HCT116 (cell line): Measurements from ENCODE around the gene MAP2K1. TPM values are rescaled to one million over a fixed set of nuclear protein-coding genes. Genes with fewer than 3 reads are reported as not detected.
A peak's percentile ranks its signal among the peaks of the same experiment; 100 is the strongest.

Experiments
- ATAC-seq: fragments of 200-7000 bp; cut with Tn5 transposase; 2 replicates; pipeline ENCODE4 v1.9.1; 2020; ENCODE audit warnings: mild to moderate bottlenecking, moderate library complexity
- BruUV-seq: library from RNA; stranded (reverse); fragments of 400-500 nt; replicated peaks from 2 replicates; lab custom pipeline; 2021; lab: Mats Ljungman, UMichigan
- CTCF ChIA-PET: fragments of 300-600 bp; sonication (Branson Sonifier 250); formaldehyde crosslinking; loops from one replicate; lab custom pipeline; 2021; ENCODE audit warnings: antibody characterized with exemption; lab: Charles Lee
- POLR2A ChIA-PET: fragments of 300-600, 350-600 bp; sonication (Branson Sonifier 250); formaldehyde crosslinking; loops from one replicate; lab custom pipeline; 2021; ENCODE audit warnings: antibody characterized with exemption; lab: Charles Lee
- RAD21 ChIA-PET, 2 experiments: fragments of 300-600 bp; sonication (Branson Sonifier 250); formaldehyde crosslinking; loops; one replicate each; lab custom pipeline; 2023; ENCODE audit warnings: low total read pairs in 2 of 2; ENCODE audit not compliant: uncharacterized antibody in 2 of 2, unreplicated experiment in 2 of 2, low non-redundant PET in 1 of 2; lab: Charles Lee
- DNase-seq: peaks from one replicate; pipeline ENCODE4 v3.0.0-alpha.2; 2010; ENCODE audit warnings: low read depth, low spot score
- H2AFZ ChIP-seq: fragments of 200-600 bp; shearing (Covaris generic), sonication (generic); 2 replicates; pipeline ENCODE4 v1.6.1; 2017; ENCODE audit warnings: low read depth, mixed run types, mixed read lengths, antibody characterized with exemption, low read length; ENCODE audit not compliant: poor library complexity, severe bottlenecking
- H3K27ac ChIP-seq: 2 replicates; pipeline ENCODE4 v1.5.1; 2012; ENCODE audit warnings: low read depth, low read length
- H3K27me3 ChIP-seq: fragments of 200-600 bp; sonication (generic); 2 replicates; pipeline ENCODE4 v1.6.1; 2016; ENCODE audit warnings: mixed run types, low read length, mixed read lengths; ENCODE audit not compliant: insufficient read depth
- H3K36me3 ChIP-seq, 2 experiments: fragments of 200-500 bp in 1 of 2; fragments of 200-600 bp in 1 of 2; sonication (Bioruptor generic) in 1 of 2; sonication (generic) in 1 of 2; 2 replicates each; pipeline versions ENCODE4 v1.5.1 to v1.6.1; 2014 to 2016; ENCODE audit warnings: low read length in 2 of 2, inconsistent platforms in 1 of 2, mixed read lengths in 1 of 2, mixed run types in 1 of 2; ENCODE audit not compliant: insufficient read depth in 2 of 2, control insufficient read depth in 1 of 2
- H3K4me1 ChIP-seq, 2 experiments: fragments of 200-600 bp in 1 of 2; sonication (generic) in 1 of 2; 2 replicates each; pipeline versions ENCODE4 v1.5.1 to v1.6.1; 2012 to 2017; ENCODE audit warnings: low read length in 2 of 2, inconsistent platforms in 1 of 2, mild to moderate bottlenecking in 1 of 2, mixed read lengths in 1 of 2, mixed run types in 1 of 2, moderate library complexity in 1 of 2; ENCODE audit not compliant: insufficient read depth in 2 of 2, control insufficient read depth in 1 of 2
- H3K4me2 ChIP-seq: fragments of 200-600 bp; sonication (generic); 2 replicates; pipeline ENCODE4 v1.6.1; 2017; ENCODE audit warnings: mixed run types, low read length, mixed read lengths
- H3K4me3 ChIP-seq, 2 experiments: fragments of 200-600 bp in 1 of 2; sonication (generic) in 1 of 2; replicated peaks in 1 of 2; 2 replicates each; pipeline ENCODE4 v1.5.1; 2011 to 2016; ENCODE audit warnings: low read length in 2 of 2, control low read depth in 1 of 2, low read depth in 1 of 2, mild to moderate bottlenecking in 1 of 2, mixed read lengths in 1 of 2, mixed run types in 1 of 2
- H3K79me2 ChIP-seq: fragments of 200-600 bp; sonication (generic); 2 replicates; pipeline ENCODE4 v1.6.1; 2017; ENCODE audit warnings: mild to moderate bottlenecking, mixed run types, low read length, moderate library complexity, mixed read lengths; ENCODE audit not compliant: insufficient read depth
- H3K9ac ChIP-seq: fragments of 200-600 bp; sonication (generic); 2 replicates; pipeline ENCODE4 v1.6.1; 2016; ENCODE audit warnings: low read length, mixed read lengths
- H3K9me2 ChIP-seq: fragments of 200-600 bp; sonication (generic), shearing (Covaris generic); 2 replicates; pipeline ENCODE4 v1.6.1; 2017; ENCODE audit warnings: mixed run types, mild to moderate bottlenecking, moderate library complexity; ENCODE audit not compliant: insufficient read depth
- H3K9me3 ChIP-seq, 2 experiments: fragments of 200-500 bp in 1 of 2; fragments of 200-600 bp in 1 of 2; sonication (Bioruptor generic) in 1 of 2; sonication (generic) in 1 of 2; 2 replicates each; pipeline ENCODE4 v1.6.1; 2014 to 2017; ENCODE audit warnings: low read length in 2 of 2, mixed read lengths in 2 of 2, inconsistent platforms in 1 of 2, low read depth in 1 of 2, mild to moderate bottlenecking in 1 of 2, mixed run types in 1 of 2, moderate library complexity in 1 of 2; ENCODE audit not compliant: control insufficient read depth in 1 of 2, insufficient read depth in 1 of 2
- H4K20me1 ChIP-seq: fragments of 200-600 bp; sonication (generic), shearing (Covaris generic); 2 replicates; pipeline ENCODE4 v1.6.1; 2017; ENCODE audit warnings: mixed run types, mild to moderate bottlenecking, moderate library complexity; ENCODE audit not compliant: insufficient read depth
- ATF3 ChIP-seq: IDR thresholded peaks from 2 replicates; pipeline ENCODE4 v1.6.1; 2012
- CEBPB ChIP-seq: IDR thresholded peaks from 2 replicates; pipeline ENCODE4 v1.6.1; 2012; ENCODE audit warnings: low read depth
- EGR1 ChIP-seq: IDR thresholded peaks from 2 replicates; pipeline ENCODE4 v1.6.1; 2012; ENCODE audit warnings: low read depth
- ELF1 ChIP-seq: IDR thresholded peaks from 2 replicates; pipeline ENCODE4 v1.6.1; 2012; ENCODE audit warnings: low read depth, borderline replicate concordance
- EZH2 ChIP-seq: fragments of 200-600 bp; sonication (generic); IDR thresholded peaks from 2 replicates; pipeline ENCODE4 v1.6.1; 2017; ENCODE audit warnings: antibody characterized with exemption, mixed run types
- EZH2phosphoT487 ChIP-seq: fragments of 200-600 bp; IDR thresholded peaks from 2 replicates; pipeline ENCODE4 v1.6.1; 2018; ENCODE audit warnings: antibody characterized with exemption, borderline replicate concordance
- FOSL1 ChIP-seq: IDR thresholded peaks from 2 replicates; pipeline ENCODE4 v1.6.1; 2012; ENCODE audit warnings: low read depth
- JUND ChIP-seq: IDR thresholded peaks from 2 replicates; pipeline ENCODE4 v1.6.1; 2012
- POLR2A ChIP-seq: IDR thresholded peaks from 2 replicates; pipeline ENCODE4 v1.7.0; 2011; ENCODE audit warnings: borderline replicate concordance; ENCODE audit not compliant: insufficient read depth, insufficient read length; ENCODE audit errors: extremely low read depth
- POLR2AphosphoS5 ChIP-seq: IDR thresholded peaks from 2 replicates; pipeline ENCODE4 v1.6.1; 2011; ENCODE audit warnings: mild to moderate bottlenecking, low read depth, low read length, moderate library complexity
- RAD21 ChIP-seq: IDR thresholded peaks from 2 replicates; pipeline ENCODE4 v1.6.1; 2012; ENCODE audit warnings: low read depth, mild to moderate bottlenecking
- SIN3A ChIP-seq: IDR thresholded peaks from 2 replicates; pipeline ENCODE4 v1.6.1; 2012; ENCODE audit warnings: low read depth
- SP1 ChIP-seq: IDR thresholded peaks from 2 replicates; pipeline ENCODE4 v1.6.1; 2012; ENCODE audit warnings: low read depth
- SRF ChIP-seq: IDR thresholded peaks from 2 replicates; pipeline ENCODE4 v1.6.1; 2012; ENCODE audit warnings: low read depth
- TCF7L2 ChIP-seq: IDR thresholded peaks from 2 replicates; pipeline ENCODE4 v1.7.0; 2011; ENCODE audit warnings: borderline replicate concordance, inconsistent platforms; ENCODE audit not compliant: insufficient read depth, insufficient read length; ENCODE audit errors: extremely low read depth
- YY1 ChIP-seq: IDR thresholded peaks from 2 replicates; pipeline ENCODE4 v1.6.1; 2011; ENCODE audit warnings: low read length, low read depth, moderate library complexity, mild to moderate bottlenecking; ENCODE audit not compliant: insufficient replicate concordance; ENCODE audit errors: extremely low read depth
- ZBTB33 ChIP-seq: IDR thresholded peaks from 2 replicates; pipeline ENCODE4 v1.6.1; 2011; ENCODE audit warnings: mild to moderate bottlenecking, low read length, moderate library complexity; ENCODE audit not compliant: insufficient replicate concordance; ENCODE audit errors: extremely low read depth
- ZFX ChIP-seq: fragments of 450-650 bp; IDR thresholded peaks from 2 replicates; pipeline ENCODE4 v1.6.1; 2017
- intact Hi-C: fragments of 100-400 bp; cut with micrococcal nuclease; formaldehyde crosslinking; loops from 2 replicates; pipeline ENCODE4 v1.10.0; 2022
- total RNA-seq: library from RNA; stranded (reverse); gene quantifications from one replicate; pipeline ENCODE4 v1.2.1, GENCODE V29; 2021; ENCODE audit not compliant: unreplicated experiment
- TF ChIP-seq, protein P1 (sequence below), 3 experiments: fragments of 200-600 bp in 1 of 3; sonication (generic) in 1 of 3; IDR thresholded peaks in 2 of 3; conservative IDR thresholded peaks in 1 of 3; 2 replicates each; pipeline ENCODE4 v1.5.1; 2012 to 2017; ENCODE audit warnings: low read depth in 2 of 3, low read length in 2 of 3, antibody characterized with exemption in 1 of 3, borderline replicate concordance in 1 of 3, control low read depth in 1 of 3, mild to moderate bottlenecking in 1 of 3, mixed read lengths in 1 of 3, mixed run types in 1 of 3, moderate library complexity in 1 of 3; ENCODE audit not compliant: insufficient read depth in 1 of 3
- TF ChIP-seq, protein P2 (sequence below): IDR thresholded peaks from 2 replicates; pipeline ENCODE4 v1.6.1; 2012

MAP2K1 gene
- total RNA-seq, 1 experiment from 2014 or later, result 52.3 TPM

DNA sequence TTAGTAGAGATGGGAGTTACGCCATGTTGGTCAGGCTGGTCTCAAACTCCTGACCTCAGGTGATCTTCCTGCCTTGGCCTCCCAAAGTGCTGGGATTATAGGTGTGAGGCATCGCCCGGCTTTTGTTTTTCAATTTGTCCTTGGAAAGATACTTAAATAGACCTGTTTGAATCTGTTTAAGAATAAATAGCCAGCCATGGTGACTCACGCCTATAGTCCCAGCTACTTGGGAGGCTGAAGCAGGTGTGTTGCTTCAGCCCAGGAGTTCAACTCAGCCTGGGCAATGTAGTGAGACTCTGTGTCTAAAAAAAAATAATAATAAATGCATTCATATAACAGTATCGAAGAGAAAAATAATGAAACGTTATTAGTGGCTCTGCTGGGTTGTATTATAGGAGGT lies 93.6 kb downstream of the MAP2K1 start:
- RAD21 ChIA-PET, result no interaction called here
- BruUV-seq, result no TSS peak
- H3K4me3 ChIP-seq, result 0 out of 4 replicates have a peak overlapping the region, but pooled peaks of 1 of the 2 experiments have one; percentile 30
- peak overlapping the region; percentile 42; the same call in 1 of the 2 replicates for H3K9ac ChIP-seq
- no peaks in the 10 kb centered on the region; the same call in 1 of the 2 replicates for H3K79me2 ChIP-seq
- no peaks in the 10 kb centered on the region for H3K27me3 ChIP-seq
- intact Hi-C loops, result no loop called here
- H4K20me1 ChIP-seq, result no peaks in the 10 kb centered on the region
- peaks cover 36 to 42% of the 10 kb centered on the region in 2 experiments for H3K4me1 ChIP-seq
- CTCF ChIA-PET, result no interaction called here
- H3K27ac ChIP-seq, result peak overlapping the region; percentile 55; the same call in 1 of the 2 replicates
- peak overlapping the region; percentile 59 for H3K4me2 ChIP-seq
- no peak for ATAC-seq
- no peak for DNase-seq
- POLR2A ChIA-PET, result interaction anchor here (1.1 kb wide), 1 partner anchor 10 kb away, joined by 3 read pairs; no protein-coding TSS in a partner anchor
- H3K9me2 ChIP-seq, result no peaks in the 10 kb centered on the region
- no peak overlapping the region for H2AFZ ChIP-seq
- H3K9me3 ChIP-seq, result no peaks in the 10 kb centered on the region
- TF ChIP-seq EGR1 (no peak), RAD21 (no peak), EZH2 (no peak), ZBTB33 (no peak), ATF3 (no peak), POLR2A (no peak), ELF1 (no peak), SRF (no peak), JUND (no peak), EZH2phosphoT487 (no peak), CEBPB (no peak), SP1 (no peak), TCF7L2 (no peak), POLR2AphosphoS5 (no peak), FOSL1 (no peak), ZFX (no peak), SIN3A (no peak), YY1 (no peak)
- TF ChIP-seq, protein P1, sequence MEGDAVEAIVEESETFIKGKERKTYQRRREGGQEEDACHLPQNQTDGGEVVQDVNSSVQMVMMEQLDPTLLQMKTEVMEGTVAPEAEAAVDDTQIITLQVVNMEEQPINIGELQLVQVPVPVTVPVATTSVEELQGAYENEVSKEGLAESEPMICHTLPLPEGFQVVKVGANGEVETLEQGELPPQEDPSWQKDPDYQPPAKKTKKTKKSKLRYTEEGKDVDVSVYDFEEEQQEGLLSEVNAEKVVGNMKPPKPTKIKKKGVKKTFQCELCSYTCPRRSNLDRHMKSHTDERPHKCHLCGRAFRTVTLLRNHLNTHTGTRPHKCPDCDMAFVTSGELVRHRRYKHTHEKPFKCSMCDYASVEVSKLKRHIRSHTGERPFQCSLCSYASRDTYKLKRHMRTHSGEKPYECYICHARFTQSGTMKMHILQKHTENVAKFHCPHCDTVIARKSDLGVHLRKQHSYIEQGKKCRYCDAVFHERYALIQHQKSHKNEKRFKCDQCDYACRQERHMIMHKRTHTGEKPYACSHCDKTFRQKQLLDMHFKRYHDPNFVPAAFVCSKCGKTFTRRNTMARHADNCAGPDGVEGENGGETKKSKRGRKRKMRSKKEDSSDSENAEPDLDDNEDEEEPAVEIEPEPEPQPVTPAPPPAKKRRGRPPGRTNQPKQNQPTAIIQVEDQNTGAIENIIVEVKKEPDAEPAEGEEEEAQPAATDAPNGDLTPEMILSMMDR (IDR thresholded peaks at IDR 0.05 in 2 of 3, conservative IDR thresholded peaks at IDR 0.05 in 1 of 3; ENCODE audit: borderline replicate concordance in 1 of 3, insufficient read depth in 1 of 3, low read depth in 2 of 3, low read length in 2 of 3), result no peak
- TF ChIP-seq, protein P2, sequence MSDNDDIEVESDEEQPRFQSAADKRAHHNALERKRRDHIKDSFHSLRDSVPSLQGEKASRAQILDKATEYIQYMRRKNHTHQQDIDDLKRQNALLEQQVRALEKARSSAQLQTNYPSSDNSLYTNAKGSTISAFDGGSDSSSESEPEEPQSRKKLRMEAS, result no peak
- peaks cover 0 to 8% of the 10 kb centered on the region in 2 experiments; a peak in 2 of 4 replicates for H3K36me3 ChIP-seq
